Activated CD4-positive, alpha-beta T cell treated with anti-CD3 and anti-CD28 coated beads for 48 hours (primary cell): Measurements from ENCODE around the gene TMEM120A.

Experiments used
- DNase-seq: peaks from one replicate; pipeline ENCODE4 v3.0.0-alpha.2; 2020

The TMEM120A gene

GRCh38 chr7:75979759-75980429 lies 14.5 kb downstream of the TMEM120A start:
- DNase-seq, result no peak

GRCh38 chr7:75977743-75978142 lies 16.7 kb downstream of the TMEM120A start:
- DNase-seq, result no peak

GRCh38 chr7:75971961-75972763 lies 22.2 kb downstream of the TMEM120A start:
- peak; percentile 42 for DNase-seq

GRCh38 chr7:75971309-75971960 lies 23.0 kb downstream of the TMEM120A start:
- no peak for DNase-seq

- no peak for DNase-seq
These were observed 24.5 kb downstream of the TMEM120A start for GRCh38 chr7:75969704-75970498.

GRCh38 chr7:75969182-75969581 lies 25.2 kb downstream of the TMEM120A start:
- no peak for DNase-seq

- no peak for DNase-seq
These were observed 25.8 kb downstream of the TMEM120A start for GRCh38 chr7:75968561-75969001.

- no peak for DNase-seq
These were observed 26.4 kb downstream of the TMEM120A start for GRCh38 chr7:75968012-75968411.

GRCh38 chr7:75967487-75967997 lies 26.9 kb downstream of the TMEM120A start:
- no peak for DNase-seq

- DNase-seq, result no peak
These were observed 27.3 kb downstream of the TMEM120A start for GRCh38 chr7:75967055-75967454.

GRCh38 chr7:75966190-75966961 lies 28.0 kb downstream of the TMEM120A start:
- DNase-seq, result no peak

- DNase-seq, result no peak
These were observed 28.8 kb downstream of the TMEM120A start for GRCh38 chr7:75965617-75966016.

GRCh38 chr7:75963381-75963995 lies 30.9 kb downstream of the TMEM120A start:
- DNase-seq, result no peak

- no peak for DNase-seq
These were observed 31.6 kb downstream of the TMEM120A start for GRCh38 chr7:75962607-75963380.

- DNase-seq, result no peak
These were observed 33.2 kb downstream of the TMEM120A start for GRCh38 chr7:75961218-75961617.

- no peak for DNase-seq
These were observed 34.0 kb downstream of the TMEM120A start for GRCh38 chr7:75960372-75960771.

- no peak for DNase-seq
These were observed 35.4 kb downstream of the TMEM120A start for GRCh38 chr7:75958802-75959543.

- no peak for DNase-seq
These were observed 37.2 kb downstream of the TMEM120A start for GRCh38 chr7:75957021-75957736.

GRCh38 chr7:75955331-75955955 lies 39.0 kb downstream of the TMEM120A start:
- no peak for DNase-seq
